T-helper 17 cell (primary cell): ENCODE results near the gene VSIG10L2. TPM values are rescaled to one million over a fixed set of nuclear protein-coding genes. Genes with fewer than 3 reads are reported as not detected.

Experiments
- ATAC-seq: fragments of 150-1000 bp; cut with Tn5 transposase; 2 replicates; pipeline ENCODE4 v1.10.0; 2021; ENCODE audit warnings: mild to moderate bottlenecking, moderate library complexity
- DNase-seq, 3 donors: peaks; one replicate each; pipeline versions ENCODE4 v3.0.0 to v3.0.0-alpha.2; 2020 to 2021
- H3K9me3 ChIP-seq: one replicate; pipeline ENCODE4 v1.7.0; 2013; ENCODE audit warnings: low read length, mild to moderate bottlenecking; ENCODE audit not compliant: control insufficient read depth, poor library complexity, severe bottlenecking
- H3K27ac Mint-ChIP-seq: one replicate; pipeline ENCODE4 v1.8.0; 2022; ENCODE audit warnings: mild to moderate bottlenecking, moderate library complexity, mixed read lengths
- H3K27me3 Mint-ChIP-seq: one replicate; pipeline ENCODE4 v1.8.0; 2022; ENCODE audit warnings: mixed read lengths
- H3K36me3 Mint-ChIP-seq: one replicate; pipeline ENCODE4 v1.8.0; 2022; ENCODE audit warnings: low read depth, mixed read lengths
- H3K4me1 Mint-ChIP-seq: one replicate; pipeline ENCODE4 v1.8.0; 2022; ENCODE audit warnings: mild to moderate bottlenecking, mixed read lengths
- H3K4me3 Mint-ChIP-seq: one replicate; pipeline ENCODE4 v1.8.0; 2022; ENCODE audit warnings: mild to moderate bottlenecking, moderate library complexity, mixed read lengths
- total RNA-seq, 4 donors: library from RNA in 2 of 4; stranded (reverse) in 2 of 4; gene quantifications; one replicate each; pipeline ENCODE4 v1.2.3 and lab custom pipeline; 2022 to 2026

VSIG10L2 gene
- total RNA-seq, 2 donors from 2014 or later: not detected

GRCh38 chr11:125946712-125947418 is 1.0 kb downstream of the VSIG10L2 start:
- H3K4me3 Mint-ChIP-seq: no peak overlapping the region

DNA sequence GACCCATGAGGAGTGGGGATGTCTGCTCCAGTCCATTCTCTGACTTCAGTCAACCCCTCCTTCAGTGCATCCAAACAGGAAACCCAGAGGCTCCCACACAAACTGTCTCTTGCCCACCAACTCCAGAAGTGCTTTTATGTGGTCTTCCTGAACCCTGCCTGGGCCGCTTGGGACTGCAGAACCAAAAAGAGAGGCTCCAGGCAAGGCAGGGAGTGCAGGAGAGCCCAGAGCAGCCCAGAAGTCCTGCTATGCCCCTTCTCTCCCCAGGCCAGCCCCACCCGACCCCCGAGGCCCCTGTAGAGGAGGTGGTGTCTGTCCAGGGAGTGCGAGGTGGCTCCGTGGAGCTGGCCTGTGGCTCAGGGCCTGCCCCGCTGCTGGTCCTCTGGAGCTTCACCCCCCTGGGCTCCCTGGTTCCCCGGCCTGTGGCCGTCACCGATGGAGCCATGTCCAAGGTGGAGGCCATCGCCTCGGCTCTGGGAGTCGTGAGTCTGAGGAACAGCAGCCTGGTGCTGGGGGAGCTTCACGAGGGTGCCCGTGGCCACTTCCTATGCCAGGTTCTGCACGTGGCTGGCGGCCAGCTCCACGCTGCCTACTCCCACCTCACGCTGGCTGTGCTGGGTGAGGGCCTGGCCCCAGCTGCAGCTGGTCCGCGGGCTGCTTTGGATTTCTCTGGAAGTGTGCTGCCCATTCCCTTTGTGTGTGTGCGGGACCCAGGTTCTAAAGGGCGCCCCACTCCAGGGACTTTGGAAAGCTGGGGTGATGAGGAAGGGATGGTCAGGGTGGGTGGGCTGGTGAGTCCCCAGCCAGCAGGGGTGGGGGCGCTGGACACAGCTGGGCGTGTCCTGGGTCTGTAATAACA is 1.8 kb downstream of the VSIG10L2 start:
- no peak overlapping the region for H3K27ac Mint-ChIP-seq
- H3K27me3 Mint-ChIP-seq: peaks cover 27% of the 10 kb centered on the region
- no peaks in the 10 kb centered on the region for H3K9me3 ChIP-seq
- no peaks in the 10 kb centered on the region for H3K36me3 Mint-ChIP-seq
- DNase-seq (no peak), ATAC-seq (no peak)
- H3K4me3 Mint-ChIP-seq: no peak overlapping the region
- H3K4me1 Mint-ChIP-seq: peaks cover 6% of the 10 kb centered on the region

More at GRCh38 chr11:125946712-125947418, 1.0 kb downstream of the VSIG10L2 start:
- Mint-ChIP-seq H3K36me3 (no peaks in the 10 kb centered on the region), H3K4me1 (peaks cover 13% of the 10 kb centered on the region), H3K27me3 (peaks cover 32% of the 10 kb centered on the region), H3K27ac (no peak overlapping the region)
- ATAC-seq (no peak), DNase-seq (no peak)
- no peaks in the 10 kb centered on the region for H3K9me3 ChIP-seq

GRCh38 chr11:125948278-125949051 is 2.6 kb downstream of the VSIG10L2 start:
- no peak for DNase-seq
- H3K36me3 Mint-ChIP-seq: no peaks in the 10 kb centered on the region
- no peak overlapping the region for H3K27ac Mint-ChIP-seq
- no peak overlapping the region for H3K4me3 Mint-ChIP-seq
- no peaks in the 10 kb centered on the region for H3K9me3 ChIP-seq
- H3K27me3 Mint-ChIP-seq: peaks cover 27% of the 10 kb centered on the region
- no peak for ATAC-seq
- peaks cover 6% of the 10 kb centered on the region for H3K4me1 Mint-ChIP-seq

DNA sequence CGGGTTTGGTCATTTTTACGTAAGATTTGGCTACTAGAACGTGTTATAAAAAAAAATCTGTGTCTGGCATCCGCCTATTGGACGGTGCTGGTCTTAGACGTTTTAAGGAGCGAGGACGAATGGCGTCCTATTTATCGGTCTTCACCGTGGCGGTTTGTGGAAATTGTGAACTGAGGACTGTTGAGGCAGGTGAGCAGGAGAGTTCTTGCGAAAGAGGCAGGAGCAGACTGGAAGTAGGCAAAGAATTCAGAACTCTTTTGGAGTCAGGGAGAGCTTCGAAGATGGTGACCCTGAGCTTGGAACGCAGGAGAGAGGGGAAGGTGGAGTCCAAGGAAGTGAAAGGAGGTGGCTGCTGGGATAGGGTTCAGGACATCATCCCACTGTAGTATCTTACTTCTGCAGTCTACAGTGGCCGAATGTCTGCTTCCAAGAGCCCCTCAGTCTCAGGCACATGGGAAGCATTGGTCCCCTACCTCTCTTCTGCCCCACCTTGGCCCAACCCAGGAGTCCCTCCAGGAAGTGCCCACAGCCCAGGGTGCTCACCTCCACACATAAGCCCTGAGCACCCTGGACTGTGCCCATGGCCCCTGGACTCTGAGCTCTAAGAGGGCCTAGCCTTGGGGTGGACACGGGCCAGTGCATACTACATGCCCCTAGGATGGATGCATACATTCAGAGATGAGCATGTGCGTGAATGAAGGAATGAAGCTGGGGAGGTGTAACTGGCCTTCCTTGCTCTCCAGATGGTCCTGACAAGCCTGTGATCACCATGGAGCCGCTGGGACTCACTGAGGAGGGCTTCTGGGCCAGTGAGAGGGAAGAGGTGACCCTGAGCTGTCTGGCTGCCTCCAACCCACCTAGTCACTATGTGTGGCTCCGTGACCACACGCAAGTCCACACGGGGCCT is 3.7 kb downstream of the VSIG10L2 start:
- Mint-ChIP-seq H3K4me1 (peaks cover 3% of the 10 kb centered on the region), H3K27ac (no peak overlapping the region), H3K27me3 (peaks cover 27% of the 10 kb centered on the region), H3K36me3 (no peaks in the 10 kb centered on the region), H3K4me3 (no peak overlapping the region)
- no peaks in the 10 kb centered on the region for H3K9me3 ChIP-seq
- DNase-seq (no peak), ATAC-seq (no peak)

GRCh38 chr11:125950178-125950490 is 4.3 kb downstream of the VSIG10L2 start:
- no peak for DNase-seq
- ATAC-seq: no peak
- Mint-ChIP-seq H3K4me3 (no peak overlapping the region), H3K36me3 (no peaks in the 10 kb centered on the region), H3K27ac (no peak overlapping the region), H3K27me3 (peaks cover 27% of the 10 kb centered on the region), H3K4me1 (peaks cover 3% of the 10 kb centered on the region)
- H3K9me3 ChIP-seq: no peaks in the 10 kb centered on the region

DNA sequence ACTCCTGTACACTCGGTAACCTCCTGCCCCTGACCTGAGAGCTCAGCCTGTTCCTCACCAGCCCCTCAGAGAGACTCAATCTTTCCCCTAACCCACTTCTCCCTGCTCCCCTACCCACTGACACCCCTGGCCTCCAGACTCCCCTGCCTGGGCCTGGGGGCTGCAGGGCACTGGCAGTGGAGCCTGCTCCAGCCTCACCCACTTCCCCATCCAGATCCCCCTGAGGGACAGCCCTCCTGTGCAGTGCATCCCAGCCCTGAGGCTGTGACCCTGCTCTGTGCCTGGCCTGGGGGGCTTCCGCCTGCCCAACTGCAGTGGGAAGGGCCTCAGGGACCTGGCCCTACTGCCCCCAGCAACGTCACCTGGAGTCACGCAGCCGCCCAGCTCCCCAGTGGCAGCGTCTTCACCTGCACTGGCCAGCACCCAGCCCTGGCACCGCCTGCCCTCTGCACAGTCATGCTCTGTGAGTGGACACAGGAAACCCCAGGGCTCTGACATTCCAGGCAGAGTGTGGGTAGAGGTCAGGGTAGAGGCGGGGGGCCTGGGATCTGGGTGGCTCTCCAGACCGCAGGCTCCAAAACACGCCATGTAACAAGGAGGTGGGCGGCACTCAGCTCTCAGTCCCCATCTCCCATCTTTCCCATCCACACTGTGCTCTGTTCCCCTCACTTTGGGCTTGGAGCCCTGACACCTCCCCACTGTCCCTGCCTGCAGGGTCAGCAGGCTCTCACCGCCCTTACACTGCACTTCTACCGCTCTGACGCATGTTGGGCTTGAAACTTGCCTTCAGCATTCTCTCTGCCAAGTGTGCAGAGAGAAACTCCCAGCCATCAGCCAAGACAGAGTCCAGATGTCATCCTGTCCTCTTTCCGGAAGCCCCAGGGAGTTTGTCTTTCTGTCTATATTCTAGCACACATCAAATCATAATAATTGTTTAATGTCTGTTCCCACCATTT is 5.1 kb downstream of the VSIG10L2 start:
- no peak overlapping the region for H3K27ac Mint-ChIP-seq
- ATAC-seq (no peak), DNase-seq (no peak)
- H3K36me3 Mint-ChIP-seq: peaks cover 2% of the 10 kb centered on the region
- H3K27me3 Mint-ChIP-seq: peaks cover 27% of the 10 kb centered on the region
- no peaks in the 10 kb centered on the region for H3K9me3 ChIP-seq
- peaks cover 4% of the 10 kb centered on the region for H3K4me1 Mint-ChIP-seq
- no peak overlapping the region for H3K4me3 Mint-ChIP-seq

DNA sequence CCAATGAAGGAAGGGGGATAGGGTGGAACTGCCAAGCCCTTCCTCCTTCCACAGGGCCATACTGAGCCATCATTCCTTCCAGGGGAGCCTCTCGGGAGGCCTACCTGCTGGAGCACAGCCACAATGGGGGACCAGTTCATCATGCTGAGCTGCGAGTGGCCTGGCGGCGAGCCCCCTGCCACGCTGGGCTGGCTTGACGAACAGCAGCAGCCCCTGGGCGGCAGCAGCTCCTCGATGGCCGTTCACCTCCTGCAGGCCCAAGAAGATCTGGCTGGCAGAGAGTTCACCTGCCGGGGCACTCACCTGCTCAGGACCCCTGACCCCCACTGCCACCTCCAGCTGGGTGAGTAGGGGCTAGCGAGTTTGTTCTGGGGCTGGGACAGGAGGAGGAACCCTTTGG is 5.9 kb downstream of the VSIG10L2 start:
- DNase-seq (no peak), ATAC-seq (no peak)
- Mint-ChIP-seq H3K27me3 (peaks cover 27% of the 10 kb centered on the region), H3K4me3 (no peak overlapping the region), H3K27ac (no peak overlapping the region), H3K4me1 (peaks cover 4% of the 10 kb centered on the region), H3K36me3 (peaks cover 2% of the 10 kb centered on the region)
- H3K9me3 ChIP-seq: no peaks in the 10 kb centered on the region

GRCh38 chr11:125952559-125952958 is 6.7 kb downstream of the VSIG10L2 start:
- DNase-seq (no peak), ATAC-seq (no peak)
- H3K27me3 Mint-ChIP-seq: peaks cover 28% of the 10 kb centered on the region
- no peak overlapping the region for H3K4me3 Mint-ChIP-seq
- H3K4me1 Mint-ChIP-seq: peaks cover 6% of the 10 kb centered on the region
- peaks cover 3% of the 10 kb centered on the region for H3K36me3 Mint-ChIP-seq
- H3K9me3 ChIP-seq: no peaks in the 10 kb centered on the region
- H3K27ac Mint-ChIP-seq: no peak overlapping the region

DNA sequence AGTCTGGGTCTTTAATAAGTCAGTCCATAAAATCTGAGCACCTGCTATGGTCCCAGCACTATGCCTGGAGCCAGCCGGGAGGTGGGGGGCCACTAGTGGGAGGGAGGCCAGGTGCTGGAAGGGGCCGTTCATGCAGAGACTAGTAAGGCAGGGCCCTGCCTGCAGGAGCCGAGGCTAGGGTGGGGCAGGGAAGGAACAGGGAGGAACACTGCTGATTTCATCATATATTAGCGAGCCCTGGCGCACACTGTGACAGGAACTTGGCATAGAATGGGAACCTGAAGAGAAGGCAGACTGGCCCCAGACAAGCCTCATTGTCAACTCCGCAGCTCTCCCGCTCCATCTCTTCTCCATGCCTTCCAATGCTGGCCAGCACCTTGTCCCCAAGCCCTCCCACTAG is 7.1 kb downstream of the VSIG10L2 start:
- H3K4me1 Mint-ChIP-seq: peaks cover 10% of the 10 kb centered on the region
- H3K9me3 ChIP-seq: no peaks in the 10 kb centered on the region
- no peak for ATAC-seq
- H3K27ac Mint-ChIP-seq: no peak overlapping the region
- no peak for DNase-seq
- peaks cover 6% of the 10 kb centered on the region for H3K36me3 Mint-ChIP-seq
- H3K27me3 Mint-ChIP-seq: peaks cover 27% of the 10 kb centered on the region
- no peak overlapping the region for H3K4me3 Mint-ChIP-seq

DNA sequence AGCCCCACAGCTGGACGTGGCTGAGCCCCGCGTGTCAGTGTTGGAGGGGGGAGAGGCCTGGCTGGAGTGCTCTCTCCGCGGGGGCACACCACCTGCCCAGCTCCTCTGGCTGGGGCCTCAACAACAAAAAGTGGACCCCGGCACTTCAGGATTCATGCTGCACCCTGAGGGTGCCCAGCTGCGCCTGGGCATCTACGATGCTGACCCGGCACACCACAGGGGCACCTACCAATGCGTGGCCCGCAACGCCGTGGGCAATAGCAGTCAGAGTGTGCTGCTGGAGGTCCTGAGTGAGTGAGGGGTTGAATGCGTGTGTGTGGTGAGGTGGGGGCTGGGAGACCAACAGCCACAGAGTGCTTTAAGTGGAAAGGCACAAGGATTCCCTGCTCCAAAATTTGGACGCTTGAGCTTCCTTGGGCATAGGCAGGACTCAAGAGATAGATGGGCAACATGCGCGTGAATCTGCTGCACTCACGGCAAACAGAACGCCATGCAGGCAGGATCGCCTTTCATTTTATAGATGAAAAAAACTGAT is 7.6 kb downstream of the VSIG10L2 start:
- Mint-ChIP-seq H3K4me1 (peaks cover 10% of the 10 kb centered on the region), H3K27ac (no peak overlapping the region), H3K4me3 (no peak overlapping the region), H3K27me3 (peaks cover 26% of the 10 kb centered on the region), H3K36me3 (peaks cover 6% of the 10 kb centered on the region)
- no peaks in the 10 kb centered on the region for H3K9me3 ChIP-seq
- ATAC-seq: no peak
- no peak for DNase-seq

DNA sequence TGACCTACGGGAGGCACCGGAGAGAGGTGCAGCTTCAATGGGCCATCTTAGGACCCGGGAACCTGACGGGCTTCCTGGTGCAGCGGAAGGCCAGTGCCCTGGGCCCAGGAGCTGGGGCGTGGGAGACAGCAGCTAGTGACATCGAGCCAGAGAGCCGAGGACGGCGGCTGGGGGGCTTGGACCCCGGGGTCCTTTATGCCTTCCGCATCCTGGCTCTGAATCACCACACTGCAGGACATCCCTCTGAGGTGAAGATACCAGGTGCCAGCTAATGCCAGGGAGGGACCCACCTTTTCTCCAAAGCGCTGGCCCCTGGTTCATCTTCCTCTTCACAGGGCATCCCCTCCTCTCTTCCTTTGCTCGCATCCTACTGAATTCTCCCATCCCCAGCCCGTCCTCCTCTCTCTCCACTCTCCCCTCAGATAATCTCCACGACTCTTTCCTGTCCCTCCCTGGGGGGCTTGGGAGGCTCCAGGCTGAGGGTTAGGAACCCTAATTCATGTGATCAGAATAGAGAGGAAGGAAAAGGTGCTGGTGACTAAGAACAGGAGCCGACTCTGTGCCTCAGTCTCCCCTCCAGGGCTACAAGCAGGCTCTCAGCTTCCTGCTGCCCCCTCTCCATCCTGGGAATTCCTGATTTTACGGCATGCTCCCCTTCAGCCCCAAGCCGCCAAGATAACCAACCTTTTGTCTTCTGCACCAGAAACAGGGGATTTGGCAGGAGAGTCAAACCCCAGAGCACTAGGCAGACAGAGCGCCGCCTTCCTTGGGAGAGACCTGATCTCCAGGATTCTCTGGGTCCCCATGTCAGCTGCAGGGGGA is 8.5 kb downstream of the VSIG10L2 start:
- H3K27ac Mint-ChIP-seq: no peak overlapping the region
- ATAC-seq: no peak
- no peak overlapping the region for H3K4me3 Mint-ChIP-seq
- DNase-seq: no peak
- peaks cover 10% of the 10 kb centered on the region for H3K4me1 Mint-ChIP-seq
- H3K27me3 Mint-ChIP-seq: peaks cover 22% of the 10 kb centered on the region
- H3K9me3 ChIP-seq: no peaks in the 10 kb centered on the region
- H3K36me3 Mint-ChIP-seq: peaks cover 6% of the 10 kb centered on the region
